NCI-H524 (cell line): ENCODE data around the gene TMC1.

Experiments used
- DNase-seq, 2 experiments: peaks; one replicate each; lab custom pipeline; 2025; lab: John Stamatoyannopoulos, UW

Gene TMC1

GRCh38 chr9:72680593-72681282 lies 159.3 kb downstream of the TMC1 start:
- no peak for DNase-seq

GRCh38 chr9:72681283-72681630 lies 159.8 kb downstream of the TMC1 start:
- no peak for DNase-seq

- DNase-seq = no peak
Observed at GRCh38 chr9:72684615-72685014, 163.2 kb downstream of the TMC1 start.

GRCh38 chr9:72685911-72686310 lies 164.5 kb downstream of the TMC1 start:
- no peak for DNase-seq

GRCh38 chr9:72687331-72687730 lies 165.9 kb downstream of the TMC1 start:
- DNase-seq = no peak

- no peak for DNase-seq
Observed at GRCh38 chr9:72691671-72692070, 170.3 kb downstream of the TMC1 start.

- DNase-seq = no peak
Observed at GRCh38 chr9:72695365-72695764, 174.0 kb downstream of the TMC1 start.

GRCh38 chr9:72696511-72696910 lies 175.1 kb downstream of the TMC1 start:
- no peak for DNase-seq

GRCh38 chr9:72701510-72701909 lies 180.1 kb downstream of the TMC1 start:
- DNase-seq = no peak

- no peak for DNase-seq
Observed at GRCh38 chr9:72703574-72703973, 182.2 kb downstream of the TMC1 start.

- no peak for DNase-seq
Observed at GRCh38 chr9:72704688-72705375, 183.4 kb downstream of the TMC1 start.

- DNase-seq = no peak
Observed at GRCh38 chr9:72718503-72718902, 197.1 kb downstream of the TMC1 start.

- DNase-seq = no peak
Observed at GRCh38 chr9:72721067-72721466, 199.7 kb downstream of the TMC1 start.

GRCh38 chr9:72726947-72727346 lies 205.5 kb downstream of the TMC1 start:
- DNase-seq = no peak

GRCh38 chr9:72728031-72728770 lies 206.8 kb downstream of the TMC1 start:
- no peak for DNase-seq

GRCh38 chr9:72733895-72734294 lies 212.5 kb downstream of the TMC1 start:
- DNase-seq = no peak

GRCh38 chr9:72734631-72735030 lies 213.2 kb downstream of the TMC1 start:
- DNase-seq = no peak

- DNase-seq = no peak
Observed at GRCh38 chr9:72743836-72744235, 222.4 kb downstream of the TMC1 start.

GRCh38 chr9:72749276-72749675 lies 227.9 kb downstream of the TMC1 start:
- DNase-seq = no peak

GRCh38 chr9:72751541-72751940 lies 230.1 kb downstream of the TMC1 start:
- no peak for DNase-seq

- DNase-seq = no peak
Observed at GRCh38 chr9:72753266-72753893, 232.0 kb downstream of the TMC1 start.

GRCh38 chr9:72755836-72756235 lies 234.4 kb downstream of the TMC1 start:
- DNase-seq = no peak

- no peak for DNase-seq
Observed at GRCh38 chr9:72758944-72759343, 237.5 kb downstream of the TMC1 start.
